NB4 (cell line): ENCODE results near the gene RSF1.

Source experiments
- DNase-seq: peaks from one replicate; pipeline ENCODE4 v3.0.0; 2010; ENCODE audit warnings: low read depth
- H3K4me3 ChIP-seq: one replicate; pipeline ENCODE4 v1.5.1; 2011; ENCODE audit warnings: mild to moderate bottlenecking, low read depth, low read length, moderate library complexity
- CTCF ChIP-seq: IDR thresholded peaks from one replicate; pipeline ENCODE4 v1.5.1; 2012; ENCODE audit warnings: low read depth, low read length
- MYC ChIP-seq: IDR thresholded peaks from 2 replicates; pipeline ENCODE4 v1.6.1; 2011; ENCODE audit warnings: low read depth, low read length
- POLR2A ChIP-seq: IDR thresholded peaks from 2 replicates; pipeline ENCODE4 v1.6.1; 2011; ENCODE audit warnings: mild to moderate bottlenecking; ENCODE audit not compliant: insufficient read length; ENCODE audit errors: extremely low read depth
- TF ChIP-seq, protein P1 (sequence below): IDR thresholded peaks from 2 replicates; pipeline ENCODE4 v1.6.1; 2011; ENCODE audit warnings: low read depth, low read length

The RSF1 gene

GRCh38 chr11:77750394-77751156, 69.9 kb downstream of the RSF1 start:
- no peak overlapping the region for H3K4me3 ChIP-seq
- no peak for TF ChIP-seq CTCF
- no peak for TF ChIP-seq MYC
- TF ChIP-seq, protein P1, sequence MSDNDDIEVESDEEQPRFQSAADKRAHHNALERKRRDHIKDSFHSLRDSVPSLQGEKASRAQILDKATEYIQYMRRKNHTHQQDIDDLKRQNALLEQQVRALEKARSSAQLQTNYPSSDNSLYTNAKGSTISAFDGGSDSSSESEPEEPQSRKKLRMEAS: no peak
- TF ChIP-seq POLR2A: no peak

GRCh38 chr11:77749232-77749631, 71.3 kb downstream of the RSF1 start:
- H3K4me3 ChIP-seq: no peak overlapping the region
- no peak for DNase-seq
- TF ChIP-seq CTCF: no peak
- TF ChIP-seq POLR2A: no peak
- TF ChIP-seq, protein P1: no peak
- no peak for TF ChIP-seq MYC

More at GRCh38 chr11:77750394-77751156, 69.9 kb downstream of the RSF1 start:
- DNase-seq: no peak

DNA sequence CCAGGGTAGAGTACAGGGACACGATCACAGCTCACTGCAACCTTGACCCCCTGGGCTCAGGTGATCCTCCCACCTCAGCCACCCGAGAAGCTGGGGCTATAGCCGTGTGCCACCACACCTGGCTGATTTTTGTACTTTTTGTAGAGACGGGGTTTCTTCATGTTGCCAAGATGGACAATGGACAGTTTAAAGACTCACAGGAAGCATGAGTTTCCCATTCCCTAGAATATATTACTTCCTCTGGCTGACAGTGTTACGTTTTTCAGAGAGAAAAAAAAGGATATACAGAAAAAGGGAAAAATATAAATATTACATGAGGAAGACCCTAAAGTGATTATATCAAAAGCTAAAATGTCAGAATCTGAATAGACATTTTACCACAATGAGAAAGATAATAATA, 72.3 kb downstream of the RSF1 start:
- DNase-seq: no peak
- H3K4me3 ChIP-seq: no peak overlapping the region
- no peak for TF ChIP-seq MYC
- no peak for TF ChIP-seq POLR2A
- no peak for TF ChIP-seq CTCF
- TF ChIP-seq, protein P1: no peak

GRCh38 chr11:77747381-77747969, 73.0 kb downstream of the RSF1 start:
- DNase-seq: no peak
- H3K4me3 ChIP-seq: no peak overlapping the region
- TF ChIP-seq POLR2A: no peak
- TF ChIP-seq CTCF: no peak
- TF ChIP-seq MYC: no peak
- TF ChIP-seq, protein P1: no peak

- TF ChIP-seq MYC (no peak), POLR2A (no peak)
- TF ChIP-seq, protein P1: no peak
- DNase-seq: no peak
- no peak overlapping the region for H3K4me3 ChIP-seq
Measured at GRCh38 chr11:77736473-77736872, 84.0 kb downstream of the RSF1 start.

DNA sequence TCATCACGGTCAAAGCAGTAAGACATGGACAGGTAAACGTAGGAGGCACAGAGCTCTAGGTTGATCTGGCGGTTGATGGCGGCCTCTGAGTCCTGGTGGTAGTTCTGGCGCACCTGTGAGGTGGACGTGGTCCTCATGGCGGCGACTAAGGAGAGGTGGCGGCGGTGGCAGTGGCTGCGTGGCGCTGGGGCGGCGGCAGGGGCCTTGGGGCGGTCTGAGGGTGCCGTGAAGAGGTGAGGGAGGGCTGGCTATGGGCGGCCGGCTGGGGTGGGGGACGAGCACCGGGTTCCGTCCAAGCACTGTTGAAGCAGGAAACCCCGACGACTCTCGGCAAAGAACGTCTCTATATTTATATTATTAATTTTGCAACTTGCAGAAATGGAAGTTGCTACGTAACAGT, 85.6 kb downstream of the RSF1 start:
- TF ChIP-seq, protein P1: no peak
- no peak for TF ChIP-seq MYC
- no peak for TF ChIP-seq CTCF
- TF ChIP-seq POLR2A: no peak
- no peak for DNase-seq
- H3K4me3 ChIP-seq: no peak overlapping the region
